ENCODE results near the gene HIVEP1. TPM values are rescaled to one million over a fixed set of nuclear protein-coding genes. Genes with fewer than 3 reads are reported as not detected.
A peak's percentile ranks its signal among the peaks of the same experiment; 100 is the strongest.
"Not testable (repeated sequence)": the region's sequence is repeated elsewhere in the genome, so short reads cannot be mapped to it uniquely, and the experiment has no call there.

The HIVEP1 gene
- total RNA-seq, 1 experiment from 2014 or later, result 6.6 TPM

- DNase-seq (ENCODE audit: low read depth, low spot score), result no peak
- in situ Hi-C loops (cut with HindIII; ENCODE audit: low pct_unique_long_range_greater_than_20kb, low sequenced_read_pairs), result no loop called here
Observed at GRCh38 chr6:12151433-12151820, 139.3 kb downstream of the HIVEP1 start.

GRCh38 chr6:12152023-12152970 lies 140.2 kb downstream of the HIVEP1 start:
- in situ Hi-C loops (cut with HindIII; ENCODE audit: low pct_unique_long_range_greater_than_20kb, low sequenced_read_pairs), result no loop called here
- peak; percentile 42 for DNase-seq (ENCODE audit: low read depth, low spot score)

- DNase-seq (ENCODE audit: low read depth, low spot score); in situ Hi-C loops (cut with HindIII; ENCODE audit: low pct_unique_long_range_greater_than_20kb, low sequenced_read_pairs): not testable (repeated sequence)
Observed at GRCh38 chr6:12155769-12156168, 143.7 kb downstream of the HIVEP1 start.

GRCh38 chr6:12158686-12159415 lies 146.7 kb downstream of the HIVEP1 start:
- in situ Hi-C loops (cut with HindIII; ENCODE audit: low pct_unique_long_range_greater_than_20kb, low sequenced_read_pairs), result no loop called here
- no peak for DNase-seq (ENCODE audit: low read depth, low spot score)

GRCh38 chr6:12160326-12160725 lies 148.2 kb downstream of the HIVEP1 start:
- in situ Hi-C loops (cut with HindIII; ENCODE audit: low pct_unique_long_range_greater_than_20kb, low sequenced_read_pairs), result no loop called here
- no peak for DNase-seq (ENCODE audit: low read depth, low spot score)

- no peak for DNase-seq (ENCODE audit: low read depth, low spot score)
- in situ Hi-C loops (cut with HindIII; ENCODE audit: low pct_unique_long_range_greater_than_20kb, low sequenced_read_pairs), result no loop called here
Observed at GRCh38 chr6:12162213-12162612, 150.1 kb downstream of the HIVEP1 start.

- in situ Hi-C loops (cut with HindIII; ENCODE audit: low pct_unique_long_range_greater_than_20kb, low sequenced_read_pairs), result no loop called here
- no peak for DNase-seq (ENCODE audit: low read depth, low spot score)
Observed at GRCh38 chr6:12163149-12163548, 151.0 kb downstream of the HIVEP1 start.

- DNase-seq (ENCODE audit: low read depth, low spot score), result no peak
- in situ Hi-C loops (cut with HindIII; ENCODE audit: low pct_unique_long_range_greater_than_20kb, low sequenced_read_pairs), result no loop called here
Observed at GRCh38 chr6:12163744-12164507, 151.8 kb downstream of the HIVEP1 start.

- no peak for DNase-seq (ENCODE audit: low read depth, low spot score)
- in situ Hi-C loops (cut with HindIII; ENCODE audit: low pct_unique_long_range_greater_than_20kb, low sequenced_read_pairs), result no loop called here
Observed at GRCh38 chr6:12164508-12164770, 152.3 kb downstream of the HIVEP1 start.

- in situ Hi-C loops (cut with HindIII; ENCODE audit: low pct_unique_long_range_greater_than_20kb, low sequenced_read_pairs), result no loop called here
- DNase-seq (ENCODE audit: low read depth, low spot score), result no peak
Observed at GRCh38 chr6:12165297-12165696, 153.2 kb downstream of the HIVEP1 start.

GRCh38 chr6:12165722-12166280 lies 153.7 kb downstream of the HIVEP1 start:
- in situ Hi-C loops (cut with HindIII; ENCODE audit: low pct_unique_long_range_greater_than_20kb, low sequenced_read_pairs), result no loop called here
- no peak for DNase-seq (ENCODE audit: low read depth, low spot score)

GRCh38 chr6:12169377-12169776 lies 157.3 kb downstream of the HIVEP1 start:
- no peak for DNase-seq (ENCODE audit: low read depth, low spot score)
- in situ Hi-C loops (cut with HindIII; ENCODE audit: low pct_unique_long_range_greater_than_20kb, low sequenced_read_pairs), result no loop called here

- DNase-seq (ENCODE audit: low read depth, low spot score), result no peak
- in situ Hi-C loops (cut with HindIII; ENCODE audit: low pct_unique_long_range_greater_than_20kb, low sequenced_read_pairs), result no loop called here
Observed at GRCh38 chr6:12170351-12171092, 158.4 kb downstream of the HIVEP1 start.

- in situ Hi-C loops (cut with HindIII; ENCODE audit: low pct_unique_long_range_greater_than_20kb, low sequenced_read_pairs), result no loop called here
- no peak for DNase-seq (ENCODE audit: low read depth, low spot score)
Observed at GRCh38 chr6:12171717-12172116, 159.6 kb downstream of the HIVEP1 start.

- in situ Hi-C loops (cut with HindIII; ENCODE audit: low pct_unique_long_range_greater_than_20kb, low sequenced_read_pairs), result no loop called here
Observed at GRCh38 chr6:12172572-12172971, 160.5 kb downstream of the HIVEP1 start.

GRCh38 chr6:12173181-12173580 lies 161.1 kb downstream of the HIVEP1 start:
- DNase-seq (ENCODE audit: low read depth, low spot score), result no peak
- in situ Hi-C loops (cut with HindIII; ENCODE audit: low pct_unique_long_range_greater_than_20kb, low sequenced_read_pairs), result no loop called here

More at GRCh38 chr6:12172572-12172971, 160.5 kb downstream of the HIVEP1 start:
- no peak for DNase-seq (ENCODE audit: low read depth, low spot score)

GRCh38 chr6:12173661-12174060 lies 161.5 kb downstream of the HIVEP1 start:
- no peak for DNase-seq (ENCODE audit: low read depth, low spot score)
- in situ Hi-C loops (cut with HindIII; ENCODE audit: low pct_unique_long_range_greater_than_20kb, low sequenced_read_pairs), result no loop called here
